ENCODE data around the gene CCNF. TPM values are rescaled to one million over a fixed set of nuclear protein-coding genes. Genes with fewer than 3 reads are reported as not detected.

CCNF gene
- total RNA-seq, 1 donor from 2014 or later: 0.43 TPM

DNA sequence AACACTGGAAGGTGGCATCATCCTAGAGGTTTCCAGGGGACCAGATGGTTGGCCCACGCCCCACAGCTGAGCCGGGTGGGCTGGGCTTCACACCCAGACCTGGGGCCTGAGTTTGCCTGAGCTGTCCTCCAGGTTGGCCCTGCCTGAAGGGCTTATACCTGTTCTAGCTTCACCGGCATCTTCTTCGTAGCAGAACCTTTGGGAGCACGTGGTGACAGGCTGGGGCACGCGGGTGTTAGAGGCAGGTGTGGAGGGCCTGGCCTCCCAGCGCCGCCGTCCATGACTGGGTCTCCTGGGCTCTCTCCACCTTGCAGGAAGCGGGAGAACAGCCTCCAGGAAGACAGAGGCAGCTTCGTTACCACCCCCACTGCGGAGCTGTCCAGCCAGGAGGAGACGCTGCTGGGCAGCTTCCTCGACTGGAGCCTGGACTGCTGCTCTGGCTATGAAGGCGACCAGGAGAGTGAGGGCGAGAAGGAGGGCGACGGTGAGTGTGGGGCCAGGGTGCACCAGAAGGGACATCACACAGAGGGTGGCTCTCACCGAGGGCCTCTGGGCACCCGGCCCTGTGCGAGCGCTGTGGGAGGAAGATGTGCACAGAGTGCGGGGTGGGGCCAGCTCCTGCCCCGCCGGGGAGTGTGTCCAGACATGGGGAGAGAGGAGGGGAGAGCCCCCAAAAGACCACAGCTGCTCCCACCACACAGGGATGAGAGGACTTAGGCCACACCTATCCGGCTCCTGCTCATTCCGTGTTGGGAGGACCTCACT lies 26.0 kb downstream of the CCNF start:
- Histone ChIP-seq H3K27ac (no peak overlapping the region), H3K9me3 (no peaks in the 10 kb centered on the region), H3K4me3 (no peak overlapping the region), H3K36me3 (no peaks in the 10 kb centered on the region), H3K4me1 (peaks cover 0 to 5% of the 10 kb centered on the region in 2 donors), H3K27me3 (no peaks in the 10 kb centered on the region)
- TF ChIP-seq, protein P1, sequence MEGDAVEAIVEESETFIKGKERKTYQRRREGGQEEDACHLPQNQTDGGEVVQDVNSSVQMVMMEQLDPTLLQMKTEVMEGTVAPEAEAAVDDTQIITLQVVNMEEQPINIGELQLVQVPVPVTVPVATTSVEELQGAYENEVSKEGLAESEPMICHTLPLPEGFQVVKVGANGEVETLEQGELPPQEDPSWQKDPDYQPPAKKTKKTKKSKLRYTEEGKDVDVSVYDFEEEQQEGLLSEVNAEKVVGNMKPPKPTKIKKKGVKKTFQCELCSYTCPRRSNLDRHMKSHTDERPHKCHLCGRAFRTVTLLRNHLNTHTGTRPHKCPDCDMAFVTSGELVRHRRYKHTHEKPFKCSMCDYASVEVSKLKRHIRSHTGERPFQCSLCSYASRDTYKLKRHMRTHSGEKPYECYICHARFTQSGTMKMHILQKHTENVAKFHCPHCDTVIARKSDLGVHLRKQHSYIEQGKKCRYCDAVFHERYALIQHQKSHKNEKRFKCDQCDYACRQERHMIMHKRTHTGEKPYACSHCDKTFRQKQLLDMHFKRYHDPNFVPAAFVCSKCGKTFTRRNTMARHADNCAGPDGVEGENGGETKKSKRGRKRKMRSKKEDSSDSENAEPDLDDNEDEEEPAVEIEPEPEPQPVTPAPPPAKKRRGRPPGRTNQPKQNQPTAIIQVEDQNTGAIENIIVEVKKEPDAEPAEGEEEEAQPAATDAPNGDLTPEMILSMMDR (IDR thresholded peaks at IDR 0.05): no peak
- DNase-seq (ENCODE audit: low spot score in 2 of 2): no peak
- intact Hi-C loops (cut with DNase I): no loop called here

DNA sequence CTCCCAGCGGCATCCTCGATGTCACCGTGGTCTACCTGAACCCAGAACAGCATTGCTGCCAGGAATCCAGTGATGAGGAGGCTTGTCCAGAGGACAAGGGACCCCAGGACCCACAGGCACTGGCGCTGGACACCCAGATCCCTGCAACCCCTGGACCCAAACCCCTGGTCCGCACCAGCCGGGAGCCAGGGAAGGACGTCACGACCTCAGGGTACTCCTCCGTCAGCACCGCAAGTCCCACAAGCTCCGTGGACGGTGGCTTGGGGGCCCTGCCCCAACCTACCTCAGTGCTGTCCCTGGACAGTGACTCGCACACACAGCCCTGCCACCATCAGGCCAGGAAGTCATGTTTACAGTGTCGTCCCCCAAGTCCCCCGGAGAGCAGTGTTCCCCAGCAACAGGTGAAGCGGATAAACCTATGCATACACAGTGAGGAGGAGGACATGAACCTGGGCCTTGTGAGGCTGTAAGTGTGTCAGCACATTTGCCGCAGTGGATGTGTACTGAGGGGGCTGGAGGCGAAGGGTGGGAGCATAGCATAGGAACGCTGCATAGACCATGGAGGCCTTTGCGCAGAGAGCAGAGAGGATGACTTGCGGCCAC lies 27.4 kb downstream of the CCNF start:
- no peaks in the 10 kb centered on the region for H3K9me3 ChIP-seq
- intact Hi-C loops (cut with DNase I): no loop called here
- peaks cover 0 to 8% of the 10 kb centered on the region in 2 donors for H3K4me1 ChIP-seq
- DNase-seq (ENCODE audit: low spot score in 2 of 2): no peak
- no peaks in the 10 kb centered on the region for H3K27me3 ChIP-seq
- TF ChIP-seq, protein P1 (IDR thresholded peaks at IDR 0.05): no peak
- no peak overlapping the region for H3K27ac ChIP-seq
- H3K36me3 ChIP-seq: no peaks in the 10 kb centered on the region
- H3K4me3 ChIP-seq: no peak overlapping the region

DNA sequence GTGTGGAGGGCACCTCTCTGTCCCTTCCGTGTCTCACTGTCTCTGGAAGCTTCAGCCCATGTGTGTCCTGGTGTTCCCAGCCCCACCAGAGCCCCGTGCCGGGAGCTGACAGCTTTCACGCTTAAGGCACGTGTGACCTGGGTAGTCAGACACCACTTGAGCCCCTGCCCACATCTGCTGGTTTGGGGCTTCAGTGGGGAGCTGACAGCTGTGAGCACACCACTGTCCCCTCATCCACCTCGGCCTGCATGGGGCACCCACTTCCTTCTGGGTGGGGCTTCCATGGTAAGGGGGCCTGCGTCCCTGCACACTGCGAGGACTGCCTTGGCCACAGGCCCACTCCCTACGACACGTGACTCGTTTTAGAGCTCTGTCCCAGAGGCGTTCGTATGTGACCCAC lies 28.0 kb downstream of the CCNF start:
- Histone ChIP-seq H3K9me3 (no peaks in the 10 kb centered on the region), H3K27me3 (no peaks in the 10 kb centered on the region), H3K36me3 (no peaks in the 10 kb centered on the region), H3K4me1 (peaks cover 0 to 8% of the 10 kb centered on the region in 2 donors), H3K4me3 (no peak overlapping the region), H3K27ac (no peak overlapping the region)
- intact Hi-C loops (cut with DNase I): no loop called here
- DNase-seq (ENCODE audit: low spot score in 2 of 2): no peak
- TF ChIP-seq, protein P1 (IDR thresholded peaks at IDR 0.05): no peak

DNA sequence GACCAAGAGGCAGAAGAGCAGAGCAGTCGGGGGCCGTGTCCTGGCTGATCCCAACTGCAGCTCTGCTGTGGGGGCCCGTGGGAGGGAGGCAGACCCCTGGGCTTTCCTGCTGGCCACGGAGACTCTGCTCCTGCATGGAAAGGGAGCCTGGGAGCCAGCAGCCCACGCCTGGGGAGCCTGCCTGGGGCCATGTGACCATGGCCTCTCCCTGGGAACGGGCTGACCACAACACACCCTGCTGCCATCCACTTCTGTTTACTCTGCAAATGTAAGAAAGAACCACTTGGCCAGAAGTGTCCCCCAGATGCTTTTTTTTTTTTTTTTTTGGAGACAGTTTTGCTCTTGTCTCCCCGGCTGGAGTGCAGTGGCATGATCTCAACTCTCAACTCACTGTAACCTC lies 28.7 kb downstream of the CCNF start:
- H3K4me3 ChIP-seq: no peak overlapping the region
- H3K27ac ChIP-seq: no peak overlapping the region
- H3K4me1 ChIP-seq: peaks cover 0 to 8% of the 10 kb centered on the region in 2 donors
- no peak for DNase-seq (ENCODE audit: low spot score in 2 of 2)
- H3K36me3 ChIP-seq: no peaks in the 10 kb centered on the region
- no peaks in the 10 kb centered on the region for H3K9me3 ChIP-seq
- TF ChIP-seq, protein P1 (IDR thresholded peaks at IDR 0.05): no peak
- intact Hi-C loops (cut with DNase I): loop anchor here (2.0 kb wide), 1 partner anchor 55 kb away; the partner anchor contains the start of gene ATP6V0C
- no peaks in the 10 kb centered on the region for H3K27me3 ChIP-seq

DNA sequence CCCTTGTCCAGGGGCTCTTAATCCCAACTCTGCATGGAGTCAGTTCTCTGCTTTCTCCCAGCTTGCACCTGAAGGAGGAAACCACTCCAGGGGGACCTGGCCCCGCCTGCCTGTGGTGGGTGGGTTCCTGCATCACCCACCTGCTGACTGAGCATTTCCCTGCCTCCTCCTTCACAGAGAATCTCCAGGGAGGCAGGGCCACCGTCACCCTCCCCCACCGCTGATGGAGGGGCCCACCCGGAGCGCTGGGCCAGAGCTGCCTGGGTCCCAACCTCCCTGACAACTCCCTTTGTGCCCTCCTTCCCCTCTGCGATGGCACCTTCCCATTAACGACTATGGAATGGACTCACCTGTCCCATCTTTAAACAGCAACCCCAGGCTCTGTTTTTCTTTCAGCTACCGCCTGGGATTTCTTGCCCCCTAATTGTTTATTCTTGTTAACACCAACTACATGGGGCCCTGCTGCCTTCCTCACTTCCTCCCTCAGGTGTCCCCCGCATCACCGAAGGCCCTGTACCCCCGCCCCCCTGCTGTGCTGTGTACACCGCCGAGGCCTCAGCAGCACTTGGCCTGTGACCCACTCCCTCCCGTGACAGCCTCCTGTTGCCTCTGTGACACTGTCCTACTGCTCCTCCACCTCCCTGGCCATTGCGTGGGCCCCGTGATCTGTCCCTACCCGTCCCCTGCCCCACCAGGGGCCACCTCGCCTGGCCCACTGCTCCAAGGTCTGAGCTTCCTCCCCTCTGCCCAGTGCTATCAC lies 29.8 kb downstream of the CCNF start:
- TF ChIP-seq, protein P1 (IDR thresholded peaks at IDR 0.05): no peak
- Histone ChIP-seq H3K27ac (no peak overlapping the region), H3K36me3 (no peaks in the 10 kb centered on the region), H3K4me1 (peaks cover 0 to 8% of the 10 kb centered on the region in 2 donors), H3K9me3 (no peaks in the 10 kb centered on the region), H3K27me3 (no peaks in the 10 kb centered on the region), H3K4me3 (peak overlapping the region; percentile 61 to 67)
- intact Hi-C loops (cut with DNase I): loop anchor here (2.0 kb wide), 1 partner anchor 54 kb away; the partner anchor contains the start of gene ATP6V0C
- no peak for DNase-seq (ENCODE audit: low spot score in 2 of 2)

Measured in ascending aorta (tissue), 2 donors.